ENCODE measurements around the gene MTTP.

Gene MTTP

DNA sequence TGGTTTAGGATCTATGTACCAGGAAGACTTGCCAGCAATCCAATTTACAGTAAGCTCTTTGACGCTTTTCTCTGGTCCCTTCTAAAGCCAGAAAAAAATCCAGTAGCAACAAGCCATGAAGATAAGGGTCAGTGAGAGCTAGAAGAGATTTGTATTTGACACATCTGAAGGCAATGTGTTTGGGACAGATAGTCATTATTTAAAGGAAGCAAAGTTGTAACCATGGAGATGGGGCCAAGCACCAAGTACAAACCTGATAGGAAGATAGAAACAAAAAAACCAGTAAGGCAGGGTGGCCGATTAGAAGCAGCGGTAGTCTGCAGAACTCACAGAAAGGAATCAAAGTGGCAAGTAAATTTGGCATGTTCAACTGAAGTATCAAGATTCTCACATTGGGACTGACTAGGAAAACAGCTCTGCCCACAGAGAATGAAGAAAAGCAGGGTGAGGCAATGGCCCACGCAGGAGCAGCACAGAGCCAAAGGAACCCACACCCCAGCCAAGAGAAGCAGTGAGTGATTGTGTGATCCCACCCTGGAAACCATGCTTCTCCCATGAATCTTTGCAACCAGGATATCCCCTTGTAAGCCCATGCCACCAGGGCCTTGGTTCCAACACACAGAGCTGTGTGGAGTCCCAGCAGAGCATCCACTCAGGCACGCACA, 95.9 kb downstream of the MTTP start:
- DNase-seq (ENCODE audit: low spot score): no peak
